ENCODE measurements around the gene MTHFSD.

The MTHFSD gene

GRCh38 chr16:86556576-86556975 lies 1.5 kb upstream of the MTHFSD start:
- Histone ChIP-seq H3K9me3 (ENCODE audit: control insufficient read depth, low read length) (no peaks in the 10 kb centered on the region), H3K4me3 (ENCODE audit: extremely low read depth, insufficient read depth, low read length, poor library complexity, severe bottlenecking) (no peak overlapping the region), H3K4me1 (ENCODE audit: control insufficient read depth, insufficient read depth, low read length, poor library complexity, severe bottlenecking) (no peaks in the 10 kb centered on the region), H3K27ac (ENCODE audit: low read depth, low read length, severe bottlenecking) (no peak overlapping the region), H3K36me3 (ENCODE audit: control insufficient read depth, insufficient read depth, low read length) (peaks cover 17% of the 10 kb centered on the region)
- WGBS, 2 experiments (ENCODE audit: insufficient coverage in 2 of 2) = 72 to 74% methylated on average over 5 of the region's 5 CpGs

DNA sequence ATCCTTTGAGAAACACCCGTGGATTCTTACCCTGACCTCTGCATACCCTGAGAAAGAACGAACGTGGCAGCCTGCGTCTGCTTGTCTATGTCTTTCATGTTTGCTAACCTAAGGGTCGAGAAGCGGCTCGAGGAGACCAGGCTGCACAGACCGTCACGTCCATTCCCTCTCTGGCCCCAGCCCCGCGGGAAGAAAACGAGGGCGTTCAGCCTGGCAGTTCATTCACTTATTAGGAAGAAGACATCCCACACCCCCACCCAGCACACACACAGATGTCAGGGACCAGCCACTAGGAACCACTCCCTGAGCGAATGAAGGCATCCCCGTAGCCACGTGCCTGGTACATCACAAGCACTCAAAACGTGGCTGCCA lies 655 bp upstream of the MTHFSD start:
- H3K4me3 ChIP-seq (ENCODE audit: extremely low read depth, insufficient read depth, low read length, poor library complexity, severe bottlenecking) = peak overlapping the region; percentile 87
- H3K4me1 ChIP-seq (ENCODE audit: control insufficient read depth, insufficient read depth, low read length, poor library complexity, severe bottlenecking) = no peaks in the 10 kb centered on the region
- H3K9me3 ChIP-seq (ENCODE audit: control insufficient read depth, low read length) = no peaks in the 10 kb centered on the region
- WGBS, 2 experiments (ENCODE audit: insufficient coverage in 2 of 2) = 68 to 71% methylated on average over 13 to 17 of the region's 17 CpGs
- peaks cover 23% of the 10 kb centered on the region for H3K36me3 ChIP-seq (ENCODE audit: control insufficient read depth, insufficient read depth, low read length)
- H3K27ac ChIP-seq (ENCODE audit: low read depth, low read length, severe bottlenecking) = peak overlapping the region; percentile 84

- Histone ChIP-seq H3K4me1 (ENCODE audit: control insufficient read depth, insufficient read depth, low read length, poor library complexity, severe bottlenecking) (no peaks in the 10 kb centered on the region), H3K36me3 (ENCODE audit: control insufficient read depth, insufficient read depth, low read length) (peaks cover 34% of the 10 kb centered on the region), H3K27ac (ENCODE audit: low read depth, low read length, severe bottlenecking) (peak overlapping the region; percentile 84), H3K4me3 (ENCODE audit: extremely low read depth, insufficient read depth, low read length, poor library complexity, severe bottlenecking) (peak overlapping the region; percentile 87), H3K9me3 (ENCODE audit: control insufficient read depth, low read length) (no peaks in the 10 kb centered on the region)
- WGBS, 2 experiments (ENCODE audit: insufficient coverage in 2 of 2) = 8 to 18% methylated on average over 8 to 10 of the region's 10 CpGs
Measured at GRCh38 chr16:86554599-86554916, 477 bp downstream of the MTHFSD start.

DNA sequence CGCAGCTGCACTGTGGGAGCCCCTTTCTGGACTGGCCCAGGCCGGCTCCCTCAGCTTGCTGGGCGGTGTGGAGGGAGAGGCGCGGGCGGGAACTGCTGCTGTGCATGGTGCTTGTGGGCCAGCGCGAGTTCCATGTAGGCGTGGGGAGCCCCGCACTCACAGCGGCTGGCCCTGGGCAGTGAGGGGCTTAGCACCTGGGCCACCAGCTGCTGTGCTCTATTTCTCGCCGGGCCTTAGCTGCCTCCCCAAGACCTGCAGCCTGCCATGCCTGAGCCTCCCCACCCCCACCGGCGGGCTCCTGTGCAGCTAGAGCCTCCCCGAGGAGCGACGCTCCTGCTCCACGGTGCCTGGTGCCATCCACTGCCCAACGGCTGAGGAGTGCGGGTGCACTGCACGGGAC lies 1.7 kb downstream of the MTHFSD start:
- 96 to 99% methylated on average over 12 to 22 of the region's 22 CpGs for WGBS, 2 experiments (ENCODE audit: insufficient coverage in 2 of 2)
- no peaks in the 10 kb centered on the region for H3K9me3 ChIP-seq (ENCODE audit: control insufficient read depth, low read length)
- H3K27ac ChIP-seq (ENCODE audit: low read depth, low read length, severe bottlenecking) = no peak overlapping the region
- no peak overlapping the region for H3K4me3 ChIP-seq (ENCODE audit: extremely low read depth, insufficient read depth, low read length, poor library complexity, severe bottlenecking)
- H3K4me1 ChIP-seq (ENCODE audit: control insufficient read depth, insufficient read depth, low read length, poor library complexity, severe bottlenecking) = no peaks in the 10 kb centered on the region
- H3K36me3 ChIP-seq (ENCODE audit: control insufficient read depth, insufficient read depth, low read length) = peaks cover 44% of the 10 kb centered on the region

DNA sequence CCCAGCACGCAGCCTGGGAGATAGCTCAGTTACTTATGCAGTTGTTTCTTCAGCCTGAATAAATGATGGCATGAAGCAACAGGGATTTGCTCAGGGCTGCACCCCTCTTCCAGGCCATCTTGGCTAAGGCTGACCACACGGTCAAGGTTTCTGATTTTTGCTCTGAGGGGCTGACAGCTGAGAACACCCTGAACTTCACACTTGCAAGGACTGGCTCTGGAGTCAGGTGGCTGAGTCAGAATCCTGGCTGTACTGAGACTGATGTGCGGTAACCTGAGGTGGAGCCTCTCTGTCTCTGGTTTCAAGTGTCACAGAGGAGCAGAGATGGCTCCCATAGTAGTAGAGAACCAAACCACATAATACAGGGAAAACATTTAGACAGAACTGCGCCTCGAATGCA lies 4.8 kb downstream of the MTHFSD start:
- 96 to 100% methylated on average over 2 to 3 of the region's 5 CpGs for WGBS, 2 experiments (ENCODE audit: insufficient coverage in 2 of 2)
- Histone ChIP-seq H3K36me3 (ENCODE audit: control insufficient read depth, insufficient read depth, low read length) (peaks cover 68% of the 10 kb centered on the region), H3K27ac (ENCODE audit: low read depth, low read length, severe bottlenecking) (no peak overlapping the region), H3K9me3 (ENCODE audit: control insufficient read depth, low read length) (no peaks in the 10 kb centered on the region), H3K4me1 (ENCODE audit: control insufficient read depth, insufficient read depth, low read length, poor library complexity, severe bottlenecking) (no peaks in the 10 kb centered on the region), H3K4me3 (ENCODE audit: extremely low read depth, insufficient read depth, low read length, poor library complexity, severe bottlenecking) (no peak overlapping the region)

DNA sequence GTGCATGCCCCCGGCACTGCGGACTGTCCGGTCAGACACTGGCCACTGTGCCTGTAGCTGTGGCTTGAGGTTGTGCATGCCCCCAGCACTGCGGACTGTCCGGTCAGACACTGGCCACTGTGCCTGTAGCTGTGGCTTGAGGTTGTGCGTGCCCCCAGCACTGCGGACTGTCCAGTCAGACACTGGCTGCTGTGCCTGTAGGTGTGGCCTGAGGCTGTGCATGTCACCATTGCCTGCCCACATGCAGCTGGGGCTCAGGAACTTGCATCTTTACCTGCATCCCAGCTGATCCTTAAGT lies 5.2 kb downstream of the MTHFSD start:
- H3K27ac ChIP-seq (ENCODE audit: low read depth, low read length, severe bottlenecking) = no peak overlapping the region
- peaks cover 68% of the 10 kb centered on the region for H3K36me3 ChIP-seq (ENCODE audit: control insufficient read depth, insufficient read depth, low read length)
- WGBS, 2 experiments (ENCODE audit: insufficient coverage in 2 of 2) = 92 to 96% methylated on average over 7 of the region's 7 CpGs
- no peaks in the 10 kb centered on the region for H3K4me1 ChIP-seq (ENCODE audit: control insufficient read depth, insufficient read depth, low read length, poor library complexity, severe bottlenecking)
- no peak overlapping the region for H3K4me3 ChIP-seq (ENCODE audit: extremely low read depth, insufficient read depth, low read length, poor library complexity, severe bottlenecking)
- no peaks in the 10 kb centered on the region for H3K9me3 ChIP-seq (ENCODE audit: control insufficient read depth, low read length)

DNA sequence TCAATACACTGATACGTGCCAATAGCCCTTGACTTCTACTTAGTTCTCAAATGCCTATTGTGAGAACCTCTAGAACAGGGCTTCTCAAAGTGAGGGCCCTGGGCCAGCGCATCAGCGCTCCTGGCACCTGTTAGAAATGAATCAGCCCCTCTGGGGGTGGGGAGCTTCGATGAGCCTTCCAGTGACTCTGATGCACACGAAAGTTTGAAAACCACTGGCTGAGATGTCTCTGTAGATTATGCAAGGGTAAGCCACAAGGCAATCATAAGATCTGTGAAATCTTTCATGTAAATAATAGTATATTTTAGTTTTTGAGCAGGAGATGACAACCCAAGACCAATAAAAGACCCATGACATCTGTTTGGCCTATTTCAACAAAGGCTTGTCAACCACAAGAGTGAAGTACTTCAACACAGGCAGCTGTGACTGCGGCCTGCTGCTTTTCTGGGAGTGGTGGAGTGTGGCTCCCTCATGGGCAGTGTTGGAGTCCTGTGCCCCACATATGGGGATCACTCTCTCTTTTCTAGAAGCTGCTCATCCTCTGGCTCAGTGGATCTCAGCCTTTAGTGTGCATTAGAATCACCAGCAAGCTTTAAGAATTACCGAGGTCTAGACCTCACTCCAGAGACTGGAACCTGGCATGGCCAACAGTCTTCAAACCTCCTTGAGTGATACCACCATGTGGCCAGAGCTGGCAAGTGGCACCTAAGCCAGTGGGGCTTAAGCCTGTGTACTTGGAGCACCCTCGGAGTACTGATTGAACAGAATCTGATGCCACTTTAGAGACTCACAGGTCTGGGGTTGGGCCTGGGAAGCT lies 5.8 kb downstream of the MTHFSD start:
- Histone ChIP-seq H3K4me1 (ENCODE audit: control insufficient read depth, insufficient read depth, low read length, poor library complexity, severe bottlenecking) (no peaks in the 10 kb centered on the region), H3K9me3 (ENCODE audit: control insufficient read depth, low read length) (no peaks in the 10 kb centered on the region), H3K4me3 (ENCODE audit: extremely low read depth, insufficient read depth, low read length, poor library complexity, severe bottlenecking) (no peak overlapping the region), H3K36me3 (ENCODE audit: control insufficient read depth, insufficient read depth, low read length) (peaks cover 68% of the 10 kb centered on the region), H3K27ac (ENCODE audit: low read depth, low read length, severe bottlenecking) (no peak overlapping the region)
- WGBS, 2 experiments (ENCODE audit: insufficient coverage in 2 of 2) = 78 to 93% methylated on average over 4 to 7 of the region's 8 CpGs

DNA sequence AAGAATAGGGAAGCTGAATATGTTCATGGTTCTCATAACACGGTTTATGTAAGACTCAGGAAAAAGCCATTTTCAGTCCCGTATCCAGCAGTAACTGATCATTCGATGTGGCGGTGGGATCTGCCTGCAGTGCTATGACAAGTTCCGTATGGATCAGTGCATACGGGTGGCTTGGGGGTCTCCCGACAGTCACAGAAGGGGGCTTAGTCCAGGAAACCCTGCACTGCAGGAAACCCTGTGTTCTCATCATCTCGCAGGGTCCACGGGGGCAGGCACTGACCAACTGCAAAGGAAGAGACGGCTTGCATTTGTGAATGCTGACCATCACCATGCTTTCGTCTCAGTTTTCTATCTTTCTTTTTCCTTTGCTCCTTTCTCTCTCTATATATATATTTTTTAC lies 7.7 kb downstream of the MTHFSD start:
- no peaks in the 10 kb centered on the region for H3K4me1 ChIP-seq (ENCODE audit: control insufficient read depth, insufficient read depth, low read length, poor library complexity, severe bottlenecking)
- H3K27ac ChIP-seq (ENCODE audit: low read depth, low read length, severe bottlenecking) = no peak overlapping the region
- H3K9me3 ChIP-seq (ENCODE audit: control insufficient read depth, low read length) = no peaks in the 10 kb centered on the region
- H3K36me3 ChIP-seq (ENCODE audit: control insufficient read depth, insufficient read depth, low read length) = peaks cover 71% of the 10 kb centered on the region
- H3K4me3 ChIP-seq (ENCODE audit: extremely low read depth, insufficient read depth, low read length, poor library complexity, severe bottlenecking) = no peak overlapping the region
- 98% methylated on average over 9 to 10 of the region's 11 CpGs for WGBS, 2 experiments (ENCODE audit: insufficient coverage in 2 of 2)

- H3K27ac ChIP-seq (ENCODE audit: low read depth, low read length, severe bottlenecking) = no peak overlapping the region
- H3K4me1 ChIP-seq (ENCODE audit: control insufficient read depth, insufficient read depth, low read length, poor library complexity, severe bottlenecking) = no peaks in the 10 kb centered on the region
- peaks cover 71% of the 10 kb centered on the region for H3K36me3 ChIP-seq (ENCODE audit: control insufficient read depth, insufficient read depth, low read length)
- 94 to 96% methylated on average over 7 to 8 of the region's 8 CpGs for WGBS, 2 experiments (ENCODE audit: insufficient coverage in 2 of 2)
- H3K4me3 ChIP-seq (ENCODE audit: extremely low read depth, insufficient read depth, low read length, poor library complexity, severe bottlenecking) = no peak overlapping the region
- no peaks in the 10 kb centered on the region for H3K9me3 ChIP-seq (ENCODE audit: control insufficient read depth, low read length)
Measured at GRCh38 chr16:86546638-86547013, 8.4 kb downstream of the MTHFSD start.

DNA sequence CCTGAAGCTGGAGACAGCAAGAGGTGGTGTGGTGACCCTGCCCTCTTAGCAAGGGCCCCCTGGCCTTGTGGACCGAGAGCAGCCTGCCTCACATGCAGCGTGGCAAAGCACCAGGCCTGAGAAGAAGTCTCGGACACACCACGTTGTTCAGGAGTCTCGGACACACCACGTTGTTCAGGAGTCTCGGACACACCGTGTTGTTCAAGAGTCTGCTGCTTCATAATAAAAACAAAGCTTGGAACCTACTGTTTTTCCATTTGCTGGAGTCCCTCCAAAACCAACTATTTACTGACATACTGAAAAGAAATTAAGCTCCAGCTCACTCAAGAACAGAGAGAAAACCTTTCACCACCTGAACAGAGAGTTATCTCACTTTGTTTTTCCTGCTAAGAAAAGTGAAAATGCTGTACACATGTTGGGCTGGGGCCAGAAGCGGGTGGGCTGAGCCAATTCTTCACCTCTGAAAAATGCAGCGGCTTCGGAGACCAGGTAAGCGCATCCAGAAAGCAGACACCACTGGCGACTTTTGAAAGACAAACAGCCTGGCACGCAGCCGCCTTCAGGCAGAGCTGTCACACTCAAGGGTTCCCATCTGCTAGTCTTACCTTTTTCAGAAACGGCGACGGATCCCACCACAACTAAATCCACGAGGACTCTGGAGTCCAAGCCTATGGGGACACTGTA lies 8.9 kb downstream of the MTHFSD start:
- Histone ChIP-seq H3K27ac (ENCODE audit: low read depth, low read length, severe bottlenecking) (no peak overlapping the region), H3K36me3 (ENCODE audit: control insufficient read depth, insufficient read depth, low read length) (peaks cover 71% of the 10 kb centered on the region)
- 92 to 98% methylated on average over 15 to 19 of the region's 19 CpGs for WGBS, 2 experiments (ENCODE audit: insufficient coverage in 2 of 2)

GRCh38 chr16:86545481-86545880 lies 9.6 kb downstream of the MTHFSD start:
- Histone ChIP-seq H3K27ac (ENCODE audit: low read depth, low read length, severe bottlenecking) (no peak overlapping the region), H3K36me3 (ENCODE audit: control insufficient read depth, insufficient read depth, low read length) (peaks cover 73% of the 10 kb centered on the region), H3K9me3 (ENCODE audit: control insufficient read depth, low read length) (no peaks in the 10 kb centered on the region), H3K4me3 (ENCODE audit: extremely low read depth, insufficient read depth, low read length, poor library complexity, severe bottlenecking) (no peak overlapping the region), H3K4me1 (ENCODE audit: control insufficient read depth, insufficient read depth, low read length, poor library complexity, severe bottlenecking) (no peaks in the 10 kb centered on the region)
- WGBS, 2 experiments (ENCODE audit: insufficient coverage in 2 of 2) = 72 to 92% methylated on average over 5 to 10 of the region's 12 CpGs

More for the DNA sequence above, 8.9 kb downstream of the MTHFSD start:
- no peak overlapping the region for H3K4me3 ChIP-seq (ENCODE audit: extremely low read depth, insufficient read depth, low read length, poor library complexity, severe bottlenecking)
- H3K9me3 ChIP-seq (ENCODE audit: control insufficient read depth, low read length) = no peaks in the 10 kb centered on the region
- no peaks in the 10 kb centered on the region for H3K4me1 ChIP-seq (ENCODE audit: control insufficient read depth, insufficient read depth, low read length, poor library complexity, severe bottlenecking)
